GM21526 (cell line): ENCODE data around the gene TXNRD2.

Experiments
- ATAC-seq: cut with Tn5 transposase; IDR thresholded peaks from one replicate; pipeline ENCODE4 v1.9.1; 2021; ENCODE audit warnings: moderate library complexity; ENCODE audit not compliant: unreplicated experiment, low FRiP score

Gene TXNRD2

GRCh38 chr22:19980766-19981165 is 39.1 kb upstream of the TXNRD2 start:
- ATAC-seq: no peak

DNA sequence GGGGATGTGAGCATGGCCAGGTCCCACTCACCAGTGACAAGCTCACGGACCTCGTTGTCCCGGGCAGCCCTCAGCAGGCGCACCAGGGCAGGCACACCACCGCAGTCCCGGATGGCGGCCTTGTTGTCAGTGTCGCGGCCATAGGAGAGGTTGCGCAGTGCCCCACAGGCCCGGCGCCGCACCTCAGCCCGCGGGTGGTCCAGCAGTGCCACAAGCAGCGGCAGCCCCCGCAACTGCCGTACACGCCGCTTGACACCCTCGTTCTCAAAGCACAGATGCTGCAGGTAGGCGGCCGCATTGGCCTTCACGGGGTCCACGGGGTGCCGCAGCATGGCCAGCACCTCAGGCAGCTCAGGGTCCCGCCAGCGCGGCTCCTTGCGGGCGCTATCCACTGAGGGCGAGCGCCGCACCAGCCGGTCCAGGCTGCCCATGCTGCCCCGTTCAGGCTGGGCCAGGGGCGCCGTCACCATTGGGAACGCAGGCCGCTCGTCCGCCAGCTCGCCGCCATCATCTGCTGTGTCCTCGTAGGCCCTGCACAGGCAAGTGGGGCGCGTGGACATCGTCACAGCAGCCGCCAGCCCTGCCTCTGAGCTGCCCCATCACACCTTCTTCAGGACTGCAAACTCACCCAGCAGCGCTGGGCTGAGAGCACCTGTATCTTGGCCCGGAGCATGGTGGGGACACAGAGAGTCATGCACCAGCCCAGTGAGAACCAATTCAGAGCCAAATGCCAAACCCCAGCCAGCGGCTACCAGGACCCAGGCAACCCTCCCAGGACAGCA is 38.3 kb upstream of the TXNRD2 start:
- ATAC-seq: no peak

- ATAC-seq: no peak
These were observed 37.1 kb upstream of the TXNRD2 start for GRCh38 chr22:19978748-19979147.

- ATAC-seq: no peak
These were observed 36.0 kb upstream of the TXNRD2 start for GRCh38 chr22:19977296-19978243.

DNA sequence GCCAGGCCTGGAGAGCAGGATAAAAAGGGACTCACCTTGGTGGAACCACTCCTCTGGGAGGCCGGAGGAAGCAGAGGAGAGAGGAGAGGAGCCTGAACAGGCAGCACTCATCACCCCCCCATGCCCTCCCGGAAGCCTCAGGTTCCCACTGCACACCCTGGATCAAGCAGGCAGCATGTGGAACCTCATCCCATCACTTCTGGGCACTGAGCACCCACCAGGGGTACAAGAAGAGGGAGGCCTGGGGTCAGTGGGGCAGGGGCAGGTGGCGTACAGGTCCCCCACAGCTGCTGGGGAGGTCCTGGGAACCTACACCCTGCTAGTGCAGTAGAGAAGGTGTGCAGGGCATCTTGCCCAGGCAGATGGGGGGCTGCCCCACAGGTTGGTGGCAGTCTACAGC is 35.1 kb upstream of the TXNRD2 start:
- ATAC-seq: no peak

DNA sequence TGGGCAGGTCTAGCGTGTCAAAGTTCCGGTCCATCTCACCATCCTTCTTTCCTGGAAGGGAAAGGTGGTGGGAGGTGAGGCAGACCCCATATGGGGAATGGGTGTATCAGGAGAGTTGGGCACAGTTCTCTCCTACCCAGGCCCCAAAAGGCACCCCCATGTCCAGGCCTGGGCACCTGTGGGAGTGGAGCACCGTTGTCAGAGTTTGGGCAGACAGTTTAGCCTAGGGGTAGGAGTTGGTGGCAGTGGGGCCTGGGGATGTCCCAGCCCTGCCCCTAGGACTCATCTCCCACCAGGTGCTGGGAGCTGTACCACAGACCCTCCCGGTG is 34.1 kb upstream of the TXNRD2 start:
- no peak for ATAC-seq

DNA sequence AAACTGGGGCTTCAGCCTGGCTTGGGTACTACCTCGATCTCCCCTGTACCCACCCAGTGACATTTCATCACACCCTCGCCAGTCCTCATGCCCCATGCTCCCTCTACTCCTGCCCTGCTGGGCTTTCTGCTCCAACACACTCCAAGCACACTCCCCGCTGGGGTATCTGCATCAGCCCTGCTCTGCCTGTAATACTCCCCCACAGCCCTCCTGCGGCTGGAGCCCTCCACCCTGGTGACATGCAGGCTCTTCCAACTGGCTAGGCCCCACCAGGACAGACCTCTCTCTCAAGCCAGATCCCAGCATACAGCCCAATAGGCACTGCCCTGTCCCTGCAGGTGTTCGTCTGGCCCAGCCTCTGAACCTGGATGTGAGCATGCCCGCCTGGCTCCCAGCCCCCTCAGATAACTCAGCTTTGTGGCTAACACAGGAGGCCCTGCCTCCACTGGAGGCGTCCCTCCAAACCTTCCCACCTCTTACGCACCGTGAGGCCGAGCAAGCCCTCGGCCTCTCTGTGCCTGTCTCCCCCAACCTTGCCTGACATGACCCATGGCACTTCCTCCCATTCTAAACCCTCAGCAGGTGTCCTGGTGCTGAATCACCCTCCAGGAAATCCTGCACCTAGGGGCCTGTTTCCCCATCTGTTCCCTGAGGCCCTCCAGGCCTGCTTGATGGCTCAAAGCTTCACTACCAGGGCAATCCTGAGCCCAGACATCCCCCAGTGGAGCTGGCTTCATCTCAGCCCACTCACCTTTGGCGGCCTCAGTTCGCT is 33.5 kb upstream of the TXNRD2 start:
- ATAC-seq: no peak

- no peak for ATAC-seq
These were observed 32.7 kb upstream of the TXNRD2 start for GRCh38 chr22:19974268-19974861.

- no peak for ATAC-seq
These were observed 32.1 kb upstream of the TXNRD2 start for GRCh38 chr22:19973551-19974267.

GRCh38 chr22:19972652-19973550 is 31.3 kb upstream of the TXNRD2 start:
- no peak for ATAC-seq

GRCh38 chr22:19972251-19972650 is 30.6 kb upstream of the TXNRD2 start:
- no peak for ATAC-seq

DNA sequence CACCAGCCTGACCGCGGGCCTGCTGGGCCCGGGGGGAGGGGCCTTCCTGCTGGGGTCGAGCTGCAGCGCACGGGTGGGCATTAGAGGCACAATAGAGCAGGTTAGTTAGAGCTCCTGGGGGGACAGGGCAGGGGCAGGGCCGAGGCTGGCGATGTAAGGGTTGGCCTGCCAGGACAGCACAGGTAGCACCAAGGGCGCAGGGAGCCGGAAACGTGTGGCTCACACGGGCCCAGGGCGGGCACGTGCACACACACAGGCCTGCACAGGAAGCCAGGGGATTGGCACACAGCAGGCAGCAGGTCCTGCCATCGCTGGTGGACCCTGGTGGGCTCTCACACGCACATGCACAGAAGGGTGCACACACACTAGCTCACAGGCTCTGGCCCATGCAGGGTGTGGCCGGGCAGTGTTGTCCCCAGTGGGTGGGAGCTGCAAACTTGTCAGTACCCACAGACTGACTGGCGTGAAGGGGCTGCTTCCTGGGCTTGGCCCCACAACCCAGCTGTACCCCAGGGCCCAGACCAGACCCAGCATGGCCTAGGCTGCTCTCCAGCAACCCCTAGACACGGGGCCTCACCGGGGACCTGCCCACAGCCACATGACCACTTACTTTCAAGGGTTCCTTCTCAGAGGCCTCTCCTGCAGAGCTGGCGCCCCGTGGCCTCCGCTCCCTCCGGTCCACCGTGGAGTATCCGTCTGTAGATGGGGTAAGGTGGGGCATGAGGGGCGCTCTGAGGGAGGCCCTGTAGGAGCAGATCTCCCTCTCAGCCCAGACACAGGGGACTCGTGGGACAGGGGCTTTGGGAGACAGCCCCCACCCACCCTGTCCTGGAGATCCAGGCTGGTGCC is 29.9 kb upstream of the TXNRD2 start:
- no peak for ATAC-seq

DNA sequence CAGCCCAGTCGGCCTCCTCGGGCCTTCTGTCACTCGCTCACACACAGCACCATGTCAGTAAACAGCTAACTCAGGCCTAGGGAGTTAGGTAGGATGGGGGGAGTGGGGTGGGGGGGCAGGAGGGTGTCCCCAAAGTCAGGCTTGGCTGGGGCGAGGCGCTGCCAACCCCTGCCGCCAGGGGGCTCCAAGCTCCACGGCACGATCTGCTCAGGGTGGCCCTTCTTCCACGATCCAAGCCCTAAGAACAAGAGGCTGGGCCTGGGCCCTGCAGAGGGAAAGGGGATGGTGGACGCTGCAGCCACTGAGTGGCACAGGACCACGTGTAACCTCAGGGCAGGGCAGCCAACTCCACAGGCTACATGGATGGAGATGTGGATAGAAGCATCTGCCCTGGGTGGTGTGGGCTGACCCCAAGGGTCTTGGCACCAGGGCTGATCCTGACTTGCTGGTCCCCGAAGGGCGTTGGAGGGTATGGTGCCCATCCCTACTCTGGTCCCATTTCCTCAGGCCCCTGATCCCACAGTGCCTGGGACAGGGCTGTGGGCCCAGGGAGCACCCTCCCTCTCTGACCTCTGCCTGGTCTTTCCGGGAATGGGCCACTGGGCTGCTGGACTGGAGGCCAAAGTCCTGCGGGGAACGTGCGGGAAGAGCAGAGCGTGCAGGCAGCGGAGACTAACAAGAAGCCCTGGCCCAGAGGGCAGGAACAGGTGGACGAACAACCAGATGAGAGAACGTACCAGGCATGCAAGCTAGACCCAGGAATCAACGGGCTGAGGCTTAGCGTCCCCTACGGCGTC is 29.1 kb upstream of the TXNRD2 start:
- ATAC-seq: no peak

DNA sequence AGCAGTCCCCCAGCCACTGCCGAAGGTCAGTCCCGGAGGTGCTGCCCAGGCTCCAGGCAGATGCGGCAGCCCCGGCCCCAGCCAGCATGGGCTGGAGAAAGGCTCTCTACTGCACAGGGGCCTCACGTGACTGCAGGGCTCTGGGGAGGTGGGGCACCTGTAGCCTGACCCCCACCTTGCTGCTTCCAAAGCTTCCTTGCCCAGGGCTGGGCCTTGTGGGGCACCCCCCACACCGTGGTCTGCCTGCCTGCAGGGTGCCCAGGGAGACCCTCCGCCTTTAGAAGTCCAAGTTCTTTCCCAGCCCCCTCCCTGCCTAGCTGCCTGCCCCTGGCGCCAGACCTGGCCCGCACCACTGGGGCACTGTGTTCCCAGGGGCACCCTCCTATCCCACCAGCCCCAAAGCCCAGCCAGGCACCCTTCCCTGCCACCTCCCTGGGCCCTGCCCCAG is 28.4 kb upstream of the TXNRD2 start:
- no peak for ATAC-seq

GRCh38 chr22:19969141-19969928 is 27.7 kb upstream of the TXNRD2 start:
- ATAC-seq: no peak

DNA sequence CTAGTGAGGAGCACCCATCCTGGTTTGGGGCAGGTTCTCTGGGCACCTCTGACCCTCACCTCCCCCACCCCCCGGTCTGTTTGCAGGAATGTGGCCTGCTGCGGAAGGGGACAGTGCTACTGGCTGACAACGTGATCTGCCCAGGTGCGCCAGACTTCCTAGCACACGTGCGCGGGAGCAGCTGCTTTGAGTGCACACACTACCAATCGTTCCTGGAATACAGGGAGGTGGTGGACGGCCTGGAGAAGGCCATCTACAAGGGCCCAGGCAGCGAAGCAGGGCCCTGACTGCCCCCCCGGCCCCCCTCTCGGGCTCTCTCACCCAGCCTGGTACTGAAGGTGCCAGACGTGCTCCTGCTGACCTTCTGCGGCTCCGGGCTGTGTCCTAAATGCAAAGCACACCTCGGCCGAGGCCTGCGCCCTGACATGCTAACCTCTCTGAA is 26.9 kb upstream of the TXNRD2 start:
- no peak for ATAC-seq
